A549 (cell line): ENCODE results near the gene TMSB4X. TPM values are rescaled to one million over a fixed set of nuclear protein-coding genes. Genes with fewer than 3 reads are reported as not detected.

Source experiments
- ATAC-seq, 2 experiments: fragments of 200-7000 bp in 1 of 2; fragments of >200 bp in 1 of 2; cut with Nextera tagmentation in 1 of 2; cut with Tn5 transposase in 1 of 2; 3 replicates each; pipeline versions ENCODE4 v1.8.0 to v1.9.1; 2018 to 2020; ENCODE audit warnings: mild to moderate bottlenecking in 1 of 2, moderate library complexity in 1 of 2
- CTCF ChIA-PET: fragments of 300-600 bp; sonication (Branson Sonifier 250); formaldehyde crosslinking; extraction: SDS; loops from one replicate; lab custom pipeline; 2021; ENCODE audit warnings: antibody characterized with exemption, inconsistent platforms; lab: Yijun Ruan, JAX
- POLR2A ChIA-PET: fragments of 350-600 bp; formaldehyde crosslinking; extraction: SDS; loops from one replicate; lab custom pipeline; 2021; ENCODE audit warnings: antibody characterized with exemption, inconsistent platforms; lab: Yijun Ruan, JAX
- DNase-seq, 2 experiments: peaks; one replicate each; pipeline versions ENCODE4 v3.0.0 to v3.0.0-alpha.2; 2011 to 2016; ENCODE audit warnings: low read depth in 1 of 2, low spot score in 1 of 2
- FAIRE-seq: peaks from 2 replicates; lab custom pipeline; 2011; peaks lifted over from hg19 to GRCh38; lab: Jason Lieb, UNC
- H3K27ac ChIP-seq, 2 experiments: fragments of >200 bp; sonication (Bioruptor Twin); formaldehyde crosslinking; 3 replicates each; pipeline ENCODE4 v1.5.1; 2016 to 2017
- H3K4me1 ChIP-seq: fragments of >200 bp; sonication (Bioruptor Twin); formaldehyde crosslinking; 3 replicates; pipeline ENCODE4 v1.6.1; 2016
- H3K4me2 ChIP-seq: fragments of >200 bp; sonication (Bioruptor Twin); formaldehyde crosslinking; 3 replicates; pipeline ENCODE4 v1.6.1; 2016
- H3K4me3 ChIP-seq: fragments of >200 bp; sonication (Bioruptor Twin); formaldehyde crosslinking; 3 replicates; pipeline ENCODE4 v1.5.1; 2016
- H3K9me3 ChIP-seq: fragments of >200 bp; sonication (Bioruptor Twin); formaldehyde crosslinking; 3 replicates; pipeline ENCODE4 v1.6.1; 2016
- BCL3 ChIP-seq: fragments of >200 bp; sonication (Bioruptor Twin); formaldehyde crosslinking; IDR thresholded peaks from 3 replicates; pipeline ENCODE4 v1.6.1; 2016
- CEBPB ChIP-seq, 2 experiments: fragments of >200 bp in 1 of 2; sonication (Bioruptor Twin) in 1 of 2; formaldehyde crosslinking in 1 of 2; IDR thresholded peaks; 2 replicates each; pipeline ENCODE4 v1.6.1; 2012 to 2016
- CTCF ChIP-seq: fragments of >200 bp; sonication (Bioruptor Twin); formaldehyde crosslinking; IDR thresholded peaks from 3 replicates; pipeline ENCODE4 v1.5.1; 2016
- EHF ChIP-seq: fragments of 250-450 bp; sonication (Bioruptor Pico); IDR thresholded peaks from 2 replicates; pipeline ENCODE4 v1.5.0; 2020; ENCODE audit warnings: mild to moderate bottlenecking
- FOSL2 ChIP-seq, 2 experiments: fragments of 450-650 bp in 1 of 2; fragments of >200 bp in 1 of 2; sonication (Bioruptor Twin) in 1 of 2; formaldehyde crosslinking; IDR thresholded peaks; 2 replicates each; pipeline versions ENCODE4 v1.5.0 to v1.6.1; 2016 to 2020; ENCODE audit warnings: mild to moderate bottlenecking in 1 of 2, moderate library complexity in 1 of 2
- HEYL ChIP-seq: fragments of 250-450 bp; sonication (Bioruptor Pico); IDR thresholded peaks from 2 replicates; pipeline ENCODE4 v1.8.0; 2021; ENCODE audit warnings: mild to moderate bottlenecking, moderate library complexity
- HOXB13 ChIP-seq: fragments of 250-450 bp; sonication (Bioruptor Pico); IDR thresholded peaks from 2 replicates; pipeline ENCODE4 v1.5.0; 2020; ENCODE audit warnings: low read depth, mild to moderate bottlenecking, moderate library complexity
- JUN ChIP-seq, 2 experiments: fragments of >200 bp; sonication (Bioruptor Twin); formaldehyde crosslinking; IDR thresholded peaks; 2 replicates in 1 of 2; 3 replicates in 1 of 2; pipeline ENCODE4 v1.6.1; 2016 to 2017
- NPAS2 ChIP-seq: fragments of 250-450 bp; sonication (Bioruptor Pico); IDR thresholded peaks from 2 replicates; pipeline ENCODE4 v1.8.0; 2022; ENCODE audit warnings: mild to moderate bottlenecking, moderate library complexity, borderline replicate concordance
- RAD21 ChIP-seq, 2 experiments: fragments of >200 bp in 1 of 2; sonication (Bioruptor Twin) in 1 of 2; formaldehyde crosslinking in 1 of 2; IDR thresholded peaks in 1 of 2; conservative IDR thresholded peaks in 1 of 2; 2 replicates in 1 of 2; 3 replicates in 1 of 2; pipeline ENCODE4 v1.6.1; 2012 to 2018; ENCODE audit warnings: inconsistent platforms in 1 of 2
- REST ChIP-seq: fragments of 200-600 bp; sonication (generic); IDR thresholded peaks from 2 replicates; pipeline ENCODE4 v1.6.1; 2016; ENCODE audit warnings: antibody characterized with exemption, mild to moderate bottlenecking, moderate library complexity
- RFX5 ChIP-seq: fragments of 450-650 bp; IDR thresholded peaks from 2 replicates; pipeline ENCODE4 v1.7.1; 2014; ENCODE audit warnings: antibody characterized with exemption, mild to moderate bottlenecking, moderate library complexity
- SMC3 ChIP-seq: fragments of >200 bp; sonication (Bioruptor Twin); formaldehyde crosslinking; IDR thresholded peaks from 3 replicates; pipeline ENCODE4 v1.6.1; 2018; ENCODE audit warnings: inconsistent platforms
- ZFP36 ChIP-seq: fragments of 450-650 bp; IDR thresholded peaks from 2 replicates; pipeline ENCODE4 v1.6.1; 2014; ENCODE audit warnings: borderline replicate concordance; ENCODE audit not compliant: partially characterized antibody
- WGBS: methylation state at CpG from one replicate; pipeline ENCODE4 v1.1.6; 2017; ENCODE audit errors: missing lambda C conversion rate; 5-methylcytosine and 5-hydroxymethylcytosine counted together
- polyA plus RNA-seq, 4 experiments: library from polyadenylated mRNA; depleted of rRNA in 3 of 4; stranded (reverse); fragments of >200 nt; fragmentation: RNase III in 1 of 4; extraction: RNeasy Plus Mini Kit Qiagen cat#74134 plus additional on column Dnase treatment in 1 of 4; gene quantifications; 2 replicates in 3 of 4; 3 replicates in 1 of 4; pipeline ENCODE4 v1.2.3, GENCODE V29; 2011 to 2017
- TF ChIP-seq, protein P1 (sequence below): IDR thresholded peaks from 2 replicates; pipeline ENCODE4 v1.6.1; 2012

Gene TMSB4X
- polyA plus RNA-seq, 2 of the 4 experiments (the other 2 are of a cell fraction): 3,130 to 7,447 TPM

DNA sequence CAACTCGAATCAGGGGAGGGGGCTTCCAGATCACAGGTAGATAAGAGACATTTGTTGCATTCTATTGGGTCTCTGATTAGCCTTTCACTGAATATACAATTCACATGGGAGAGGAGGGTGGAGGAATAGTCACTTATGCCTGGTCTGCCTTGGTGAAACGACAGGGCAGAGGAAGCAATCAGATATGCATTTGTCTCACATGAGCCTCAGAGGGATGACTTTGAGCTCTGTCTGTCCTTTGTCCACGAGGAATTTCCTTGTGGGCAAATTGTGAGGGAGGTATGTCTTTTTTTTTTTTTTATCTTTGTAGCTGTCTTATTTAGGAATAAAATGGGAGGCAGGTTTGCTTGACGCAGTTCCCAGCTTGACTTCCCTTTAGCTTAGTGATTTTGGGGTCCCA is 28.5 kb upstream of the TMSB4X start:
- POLR2A ChIA-PET: interaction anchor here (1.2 to 2.3 kb wide), 4 partner anchors 24 to 542 kb away, joined by 5 to 12 read pairs (median 8); partner anchors contain the start of gene TMSB4X

GRCh38 chrX:12946838-12947544 is 27.9 kb upstream of the TMSB4X start:
- TF ChIP-seq RAD21 (conservative IDR thresholded peaks at IDR 0.05 in 1 of 2, IDR thresholded peaks at IDR 0.05 in 1 of 2) (peak; percentile 87 to 93), HOXB13 (CRISPR knock-in tag) (no peak), NPAS2 (CRISPR knock-in tag) (no peak), JUN (IDR thresholded peaks at IDR 0.05) (peak in 1 of 2 experiments; percentile 38; a peak in 1 of 5 replicates), REST (no peak), CTCF (peak; percentile 91), SMC3 (peak; percentile 89), CEBPB (IDR thresholded peaks at IDR 0.05) (0 out of 4 replicates have a peak, but pooled peaks of 1 of the 2 experiments have one; percentile 24), FOSL2 (IDR thresholded peaks at IDR 0.05) (no peak), FOSL2 (CRISPR knock-in tag; IDR thresholded peaks at IDR 0.05) (0 out of 2 replicates have a peak, but pooled peaks have one; percentile 9)
- TF ChIP-seq, protein P1, sequence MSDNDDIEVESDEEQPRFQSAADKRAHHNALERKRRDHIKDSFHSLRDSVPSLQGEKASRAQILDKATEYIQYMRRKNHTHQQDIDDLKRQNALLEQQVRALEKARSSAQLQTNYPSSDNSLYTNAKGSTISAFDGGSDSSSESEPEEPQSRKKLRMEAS: peak; percentile 62
- Histone ChIP-seq H3K4me1 (peaks cover 37% of the 10 kb centered on the region), H3K27ac (peak overlapping the region; percentile 80 to 91), H3K4me3 (no peak overlapping the region), H3K9me3 (no peaks in the 10 kb centered on the region), H3K4me2 (peak overlapping the region; percentile 51)
- FAIRE-seq (no peak), ATAC-seq (peak; percentile 69 to 85; a peak in 5 of 6 replicates), DNase-seq (peak; percentile 55 to 88)
- POLR2A ChIA-PET: interaction anchor here (1.2 to 2.3 kb wide), 4 partner anchors 23 to 541 kb away, joined by 5 to 12 read pairs (median 8); partner anchors contain the start of gene TMSB4X
- CTCF ChIA-PET: interaction anchor here (0.6 to 7.2 kb wide), 66 partner anchors 9 to 699 kb away, joined by 3 to 110 read pairs (median 4); partner anchors contain the start of gene TMSB4X
- 31% methylated on average over 5 of the region's 5 CpGs for WGBS

More for the DNA sequence above, 28.5 kb upstream of the TMSB4X start:
- Histone ChIP-seq H3K4me2 (peak overlapping the region; percentile 30; the same call in 1 of the 3 replicates), H3K9me3 (no peaks in the 10 kb centered on the region), H3K4me3 (no peak overlapping the region), H3K4me1 (peaks cover 36% of the 10 kb centered on the region), H3K27ac (peak overlapping the region; percentile 80 to 91)
- CTCF ChIA-PET: interaction anchor here (0.6 to 7.2 kb wide), 64 partner anchors 8 to 787 kb away, joined by 3 to 110 read pairs (median 4); partner anchors contain the start of gene TMSB4X
- ATAC-seq: peak in 1 of 2 experiments; percentile 8; a peak in 2 of 6 replicates
- DNase-seq: no peak
- 26% methylated on average over 4 of the region's 4 CpGs for WGBS
- no peak for FAIRE-seq
- TF ChIP-seq BCL3 (no peak), EHF (CRISPR knock-in tag) (no peak), HOXB13 (CRISPR knock-in tag) (no peak), ZFP36 (no peak), HEYL (CRISPR knock-in tag) (no peak), RFX5 (no peak)
